ENCODE results near the gene GNB1L.

GNB1L gene

GRCh38 chr22:19875531-19876313 lies 21.0 kb upstream of the GNB1L start:
- no peak for DNase-seq (ENCODE audit: low spot score)

- no peak for DNase-seq (ENCODE audit: low spot score)
Measured at GRCh38 chr22:19875061-19875530, 20.4 kb upstream of the GNB1L start.

- no peak for DNase-seq (ENCODE audit: low spot score)
Measured at GRCh38 chr22:19874307-19875060, 19.8 kb upstream of the GNB1L start.

GRCh38 chr22:19873960-19874306 lies 19.3 kb upstream of the GNB1L start:
- DNase-seq (ENCODE audit: low spot score), result no peak

- DNase-seq (ENCODE audit: low spot score), result no peak
Measured at GRCh38 chr22:19873138-19873959, 18.7 kb upstream of the GNB1L start.

- no peak for DNase-seq (ENCODE audit: low spot score)
Measured at GRCh38 chr22:19872779-19873137, 18.1 kb upstream of the GNB1L start.

GRCh38 chr22:19871845-19872778 lies 17.4 kb upstream of the GNB1L start:
- DNase-seq (ENCODE audit: low spot score), result no peak

- DNase-seq (ENCODE audit: low spot score), result no peak
Measured at GRCh38 chr22:19871023-19871844, 16.6 kb upstream of the GNB1L start.

GRCh38 chr22:19870153-19871022 lies 15.7 kb upstream of the GNB1L start:
- DNase-seq (ENCODE audit: low spot score), result no peak

- DNase-seq (ENCODE audit: low spot score), result no peak
Measured at GRCh38 chr22:19869497-19870152, 15.0 kb upstream of the GNB1L start.

GRCh38 chr22:19868773-19869471 lies 14.2 kb upstream of the GNB1L start:
- DNase-seq (ENCODE audit: low spot score), result peak; percentile 76

GRCh38 chr22:19868333-19868732 lies 13.7 kb upstream of the GNB1L start:
- DNase-seq (ENCODE audit: low spot score), result no peak

- no peak for DNase-seq (ENCODE audit: low spot score)
Measured at GRCh38 chr22:19867617-19868016, 12.9 kb upstream of the GNB1L start.

GRCh38 chr22:19866665-19867009 lies 12.0 kb upstream of the GNB1L start:
- DNase-seq (ENCODE audit: low spot score), result no peak

GRCh38 chr22:19865141-19865829 lies 10.6 kb upstream of the GNB1L start:
- DNase-seq (ENCODE audit: low spot score), result no peak

- DNase-seq (ENCODE audit: low spot score), result no peak
Measured at GRCh38 chr22:19864538-19865106, 9.9 kb upstream of the GNB1L start.

- no peak for DNase-seq (ENCODE audit: low spot score)
Measured at GRCh38 chr22:19863571-19863970, 8.9 kb upstream of the GNB1L start.

All from globus pallidus (tissue), 1 donor.